Fibroblast of lung (primary cell): ENCODE data around the gene AMHR2. TPM values are rescaled to one million over a fixed set of nuclear protein-coding genes. Genes with fewer than 3 reads are reported as not detected.

ENCODE experiments used
- DNase-seq, 2 donors: peaks; one replicate each; pipeline versions ENCODE4 v3.0.0 to v3.0.0-alpha.2; 2010; ENCODE audit warnings: low read depth in 2 of 2
- H2AFZ ChIP-seq: 2 replicates; pipeline ENCODE4 v1.5.1; 2012; ENCODE audit warnings: low read length, control low read depth, inconsistent platforms
- H3K27ac ChIP-seq: 2 replicates; pipeline ENCODE4 v1.5.1; 2011; ENCODE audit warnings: low read length, control low read depth; ENCODE audit not compliant: insufficient read depth
- H3K27me3 ChIP-seq: 2 replicates; pipeline ENCODE4 v1.5.1; 2011; ENCODE audit warnings: mild to moderate bottlenecking, low read length; ENCODE audit not compliant: control insufficient read depth, insufficient read depth
- H3K36me3 ChIP-seq: 2 replicates; pipeline ENCODE4 v1.5.1; 2011; ENCODE audit warnings: low read length; ENCODE audit not compliant: control insufficient read depth, insufficient read depth
- H3K4me1 ChIP-seq: 2 replicates; pipeline ENCODE4 v1.5.1; 2011; ENCODE audit warnings: low read length; ENCODE audit not compliant: control insufficient read depth, insufficient read depth; ENCODE audit errors: extremely low read depth
- H3K4me2 ChIP-seq: 2 replicates; pipeline ENCODE4 v1.5.1; 2011; ENCODE audit warnings: low read length, control low read depth; ENCODE audit not compliant: insufficient read depth; ENCODE audit errors: extremely low read depth
- H3K4me3 ChIP-seq, 4 experiments: fragments of 200-600 bp in 1 of 4; sonication (generic) in 1 of 4; replicated peaks in 1 of 4; 2 replicates each; pipeline ENCODE4 v1.5.1; 2011 to 2016; ENCODE audit warnings: low read length in 4 of 4, low read depth in 3 of 4, mild to moderate bottlenecking in 3 of 4, control low read depth in 2 of 4, inconsistent platforms in 1 of 4, mixed read lengths in 1 of 4; ENCODE audit not compliant: insufficient read depth in 1 of 4; ENCODE audit errors: control extremely low read depth in 1 of 4
- H3K79me2 ChIP-seq: 2 replicates; pipeline ENCODE4 v1.5.1; 2012; ENCODE audit warnings: mild to moderate bottlenecking, low read length, inconsistent platforms; ENCODE audit not compliant: control insufficient read depth, insufficient read depth
- H3K9ac ChIP-seq: 2 replicates; pipeline ENCODE4 v1.5.1; 2011; ENCODE audit warnings: mild to moderate bottlenecking, low read length, control low read depth; ENCODE audit not compliant: insufficient read depth
- H3K9me3 ChIP-seq: 2 replicates; pipeline ENCODE4 v1.5.1; 2012; ENCODE audit warnings: low read depth, low read length; ENCODE audit not compliant: control insufficient read depth, insufficient read depth
- H4K20me1 ChIP-seq: 2 replicates; pipeline ENCODE4 v1.5.1; 2011; ENCODE audit warnings: low read length; ENCODE audit not compliant: control insufficient read depth, insufficient read depth; ENCODE audit errors: extremely low read depth
- EZH2 ChIP-seq: IDR thresholded peaks from 2 replicates; pipeline ENCODE4 v1.5.1; 2012; ENCODE audit warnings: low read length, control low read depth, mild to moderate bottlenecking; ENCODE audit errors: missing control alignments
- polyA plus RNA-seq, 2 donors: library from polyadenylated mRNA; depleted of rRNA in 1 of 2; stranded (reverse) in 1 of 2; unstranded in 1 of 2; fragments of >200 nt; gene quantifications; 2 replicates each; pipeline ENCODE4 v1.2.1, GENCODE V29; 2011 to 2012; ENCODE audit warnings: missing spikeins in 1 of 2
- total RNA-seq: library from RNA; depleted of rRNA; stranded (reverse); fragments of >200 nt; gene quantifications from 2 replicates; pipeline ENCODE4 v1.2.1, GENCODE V29; 2014
- TF ChIP-seq, protein P1 (sequence below), 2 donors: IDR thresholded peaks in 1 of 2; conservative IDR thresholded peaks in 1 of 2; 1 replicate in 1 of 2; 2 replicates in 1 of 2; pipeline ENCODE4 v1.5.1; 2011 to 2012; ENCODE audit warnings: low read length in 2 of 2, control low read depth in 1 of 2, inconsistent platforms in 1 of 2, low read depth in 1 of 2, mild to moderate bottlenecking in 1 of 2

AMHR2 gene
- total and polyA plus RNA-seq, 2 donors (not counting 1 experiment from before 2014, with no cell fraction given) = not detected

DNA sequence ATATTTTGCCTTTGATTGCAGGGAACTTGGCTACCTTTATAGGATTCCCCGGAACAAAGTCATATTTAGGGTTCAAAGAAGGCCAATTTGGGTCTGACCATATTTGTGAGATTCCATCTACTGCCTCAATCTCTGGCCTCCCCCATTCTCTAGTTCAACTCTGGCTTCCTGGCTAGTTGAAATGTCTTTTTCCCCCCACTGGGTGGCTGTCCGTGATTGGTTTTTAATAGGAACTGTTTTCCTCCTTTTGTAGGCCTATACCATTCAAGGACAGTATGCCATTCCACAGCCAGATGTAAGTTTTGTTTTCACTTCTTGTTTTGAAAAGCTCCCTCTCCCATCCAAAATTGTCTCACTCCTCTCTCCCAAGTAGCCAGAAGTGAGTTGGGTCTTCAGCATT is 42.0 kb downstream of the AMHR2 start:
- Histone ChIP-seq H4K20me1 (no peaks in the 10 kb centered on the region), H3K4me2 (no peak overlapping the region), H3K9me3 (no peaks in the 10 kb centered on the region), H3K27me3 (no peaks in the 10 kb centered on the region), H3K36me3 (peaks cover 42% of the 10 kb centered on the region), H3K4me3 (no peak overlapping the region), H3K4me1 (peaks cover 2% of the 10 kb centered on the region), H2AFZ (no peak overlapping the region), H3K9ac (no peak overlapping the region), H3K79me2 (peaks cover 77% of the 10 kb centered on the region), H3K27ac (peak overlapping the region; percentile 5)
- no peak for DNase-seq
- TF ChIP-seq, protein P1, sequence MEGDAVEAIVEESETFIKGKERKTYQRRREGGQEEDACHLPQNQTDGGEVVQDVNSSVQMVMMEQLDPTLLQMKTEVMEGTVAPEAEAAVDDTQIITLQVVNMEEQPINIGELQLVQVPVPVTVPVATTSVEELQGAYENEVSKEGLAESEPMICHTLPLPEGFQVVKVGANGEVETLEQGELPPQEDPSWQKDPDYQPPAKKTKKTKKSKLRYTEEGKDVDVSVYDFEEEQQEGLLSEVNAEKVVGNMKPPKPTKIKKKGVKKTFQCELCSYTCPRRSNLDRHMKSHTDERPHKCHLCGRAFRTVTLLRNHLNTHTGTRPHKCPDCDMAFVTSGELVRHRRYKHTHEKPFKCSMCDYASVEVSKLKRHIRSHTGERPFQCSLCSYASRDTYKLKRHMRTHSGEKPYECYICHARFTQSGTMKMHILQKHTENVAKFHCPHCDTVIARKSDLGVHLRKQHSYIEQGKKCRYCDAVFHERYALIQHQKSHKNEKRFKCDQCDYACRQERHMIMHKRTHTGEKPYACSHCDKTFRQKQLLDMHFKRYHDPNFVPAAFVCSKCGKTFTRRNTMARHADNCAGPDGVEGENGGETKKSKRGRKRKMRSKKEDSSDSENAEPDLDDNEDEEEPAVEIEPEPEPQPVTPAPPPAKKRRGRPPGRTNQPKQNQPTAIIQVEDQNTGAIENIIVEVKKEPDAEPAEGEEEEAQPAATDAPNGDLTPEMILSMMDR (conservative IDR thresholded peaks at IDR 0.05 in 1 of 2, IDR thresholded peaks at IDR 0.05 in 1 of 2; ENCODE audit: low read depth in 1 of 2, low read length in 2 of 2) = peak in 1 of 2 donors; percentile 9
- TF ChIP-seq EZH2 = no peak

DNA sequence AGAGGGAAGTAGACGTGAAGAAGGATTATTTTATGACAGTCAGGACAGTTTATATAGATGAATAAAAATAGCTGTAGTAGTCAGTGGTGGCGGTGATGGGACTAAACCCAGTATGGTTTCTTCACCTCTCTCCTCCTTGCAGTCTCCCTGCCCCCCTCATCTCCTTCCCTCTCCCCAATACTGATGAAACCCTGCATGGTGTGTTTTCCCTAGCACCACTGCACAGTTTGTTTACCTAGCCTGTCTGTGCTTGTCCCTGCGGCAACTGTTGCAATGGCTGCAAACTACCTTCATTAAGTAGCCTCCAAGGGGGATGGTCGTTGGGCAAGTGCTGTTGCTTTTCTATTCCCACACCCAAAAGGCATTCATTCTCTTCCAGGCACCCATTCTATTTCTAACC is 43.0 kb downstream of the AMHR2 start:
- Histone ChIP-seq H3K36me3 (peaks cover 37% of the 10 kb centered on the region), H3K27me3 (no peaks in the 10 kb centered on the region), H3K4me3 (no peak overlapping the region), H2AFZ (no peak overlapping the region), H3K27ac (no peak overlapping the region), H3K9me3 (no peaks in the 10 kb centered on the region), H3K79me2 (peaks cover 72% of the 10 kb centered on the region), H3K4me1 (no peaks in the 10 kb centered on the region), H3K4me2 (no peak overlapping the region), H3K9ac (no peak overlapping the region), H4K20me1 (no peaks in the 10 kb centered on the region)
- no peak for TF ChIP-seq EZH2
- TF ChIP-seq, protein P1 (conservative IDR thresholded peaks at IDR 0.05 in 1 of 2, IDR thresholded peaks at IDR 0.05 in 1 of 2; ENCODE audit: low read depth in 1 of 2, low read length in 2 of 2) = no peak
- DNase-seq = no peak

DNA sequence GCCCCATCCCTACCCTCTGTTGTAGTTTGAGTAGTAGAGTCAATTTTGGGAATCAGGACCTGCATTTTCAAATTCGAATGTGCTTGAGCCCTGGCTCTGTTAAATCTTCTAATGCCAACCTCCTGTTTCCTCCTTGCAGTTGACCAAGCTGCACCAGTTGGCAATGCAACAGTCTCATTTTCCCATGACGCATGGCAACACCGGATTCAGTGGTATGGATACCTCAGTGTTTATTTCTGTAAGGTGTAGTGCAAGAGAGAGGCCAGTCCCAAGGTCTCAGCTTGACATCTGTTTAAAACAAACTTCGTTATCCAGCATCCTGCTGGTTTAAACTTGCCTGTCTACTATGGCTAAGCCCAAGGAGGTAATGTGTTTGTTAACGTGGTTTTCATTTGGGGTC is 43.4 kb downstream of the AMHR2 start:
- H3K79me2 ChIP-seq = peaks cover 72% of the 10 kb centered on the region
- no peak for TF ChIP-seq EZH2
- TF ChIP-seq, protein P1 (conservative IDR thresholded peaks at IDR 0.05 in 1 of 2, IDR thresholded peaks at IDR 0.05 in 1 of 2; ENCODE audit: low read depth in 1 of 2, low read length in 2 of 2) = no peak
- no peaks in the 10 kb centered on the region for H3K27me3 ChIP-seq
- H2AFZ ChIP-seq = no peak overlapping the region
- no peaks in the 10 kb centered on the region for H3K4me1 ChIP-seq
- no peak overlapping the region for H3K27ac ChIP-seq
- no peak overlapping the region for H3K4me2 ChIP-seq
- H4K20me1 ChIP-seq = no peaks in the 10 kb centered on the region
- H3K4me3 ChIP-seq = no peak overlapping the region
- no peaks in the 10 kb centered on the region for H3K9me3 ChIP-seq
- DNase-seq = no peak
- no peak overlapping the region for H3K9ac ChIP-seq
- H3K36me3 ChIP-seq = peaks cover 40% of the 10 kb centered on the region
